Measurements from ENCODE around the gene CPT1B. TPM values are rescaled to one million over a fixed set of nuclear protein-coding genes. Genes with fewer than 3 reads are reported as not detected.

CPT1B gene
- polyA plus RNA-seq, 3 donors, result 9.0 to 9.7 (median 9.1) TPM

DNA sequence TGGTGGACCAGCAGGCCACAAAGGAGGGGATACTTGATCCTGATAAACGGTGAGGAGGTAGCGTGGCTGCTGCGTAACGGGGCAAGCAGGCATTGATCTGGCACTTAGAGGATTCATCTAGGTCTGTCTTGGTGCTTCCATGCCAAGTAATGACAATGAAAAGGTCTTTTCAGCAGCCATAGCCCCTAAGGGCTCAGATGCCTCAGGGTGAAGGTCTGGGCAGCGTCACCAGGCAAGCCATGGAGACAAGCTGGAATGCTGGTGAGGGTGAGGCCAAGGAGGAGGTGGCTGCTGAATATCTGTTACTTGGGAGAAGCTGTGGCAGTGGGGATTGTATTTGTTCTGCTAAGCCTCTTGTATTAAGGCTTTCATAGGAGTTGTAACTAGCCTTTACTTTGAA lies 9.2 kb upstream of the CPT1B start:
- no peak for DNase-seq (ENCODE audit: low read depth in 3 of 3, low spot score in 2 of 3)

DNA sequence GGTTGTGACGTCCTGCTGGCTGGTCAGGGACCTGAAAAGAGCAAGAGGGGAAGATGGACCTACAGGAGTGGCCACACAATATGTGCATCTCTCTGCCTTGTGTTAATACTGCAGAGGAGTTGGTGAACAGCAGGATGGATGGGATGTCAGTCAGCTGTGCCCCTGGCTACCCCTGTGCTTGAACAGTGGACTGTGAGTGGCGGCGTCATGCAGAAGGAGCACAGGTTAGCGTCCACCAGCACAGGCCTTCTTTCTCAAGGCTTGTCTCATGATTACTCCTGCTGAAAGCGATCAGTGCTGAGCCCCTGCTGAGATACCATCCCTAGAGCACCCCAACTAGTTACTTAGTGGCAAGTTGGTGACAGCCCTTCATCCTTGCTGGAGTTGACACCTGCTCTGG lies 8.2 kb upstream of the CPT1B start:
- DNase-seq (ENCODE audit: low read depth in 3 of 3, low spot score in 2 of 3), result no peak

DNA sequence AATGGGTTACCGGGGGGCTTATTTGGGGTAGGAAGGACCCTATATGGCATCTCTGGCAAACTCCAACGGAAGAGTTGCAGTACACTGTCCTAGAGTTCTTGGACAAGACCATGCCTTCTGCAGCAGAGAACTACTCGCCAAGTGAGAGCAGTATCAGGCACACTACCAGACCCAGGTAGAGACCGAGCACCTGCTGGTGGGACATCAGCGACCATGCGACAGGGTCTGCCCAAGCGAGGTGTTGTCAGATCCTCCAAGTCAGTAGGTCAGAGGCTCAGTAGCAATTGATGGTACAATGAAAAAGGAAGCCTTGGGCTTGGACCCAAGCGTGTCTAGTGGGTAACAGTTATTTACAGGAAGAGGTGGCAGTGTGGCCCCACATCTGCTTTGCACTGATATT lies 7.6 kb upstream of the CPT1B start:
- DNase-seq (ENCODE audit: low read depth in 3 of 3, low spot score in 2 of 3), result no peak

DNA sequence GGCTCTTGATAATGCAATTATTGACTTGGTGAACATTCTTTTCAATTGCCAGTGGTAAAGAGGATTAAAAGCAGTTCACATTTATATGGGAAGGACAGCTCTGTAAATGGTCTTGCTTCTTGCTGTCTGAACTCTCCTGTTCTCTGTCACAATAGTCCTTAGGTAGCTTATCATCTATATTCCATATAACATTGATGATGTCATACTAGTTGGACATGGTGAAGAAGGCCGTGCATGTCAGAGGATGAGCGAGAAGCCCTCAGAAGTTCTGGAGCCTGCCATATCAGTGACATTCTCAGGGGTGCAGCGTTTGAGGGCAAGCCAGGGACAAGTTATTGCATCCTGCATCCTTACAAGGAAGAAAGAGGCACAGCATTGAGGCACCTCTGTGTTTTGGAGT lies 7.0 kb upstream of the CPT1B start:
- DNase-seq (ENCODE audit: low read depth in 3 of 3, low spot score in 2 of 3), result no peak

DNA sequence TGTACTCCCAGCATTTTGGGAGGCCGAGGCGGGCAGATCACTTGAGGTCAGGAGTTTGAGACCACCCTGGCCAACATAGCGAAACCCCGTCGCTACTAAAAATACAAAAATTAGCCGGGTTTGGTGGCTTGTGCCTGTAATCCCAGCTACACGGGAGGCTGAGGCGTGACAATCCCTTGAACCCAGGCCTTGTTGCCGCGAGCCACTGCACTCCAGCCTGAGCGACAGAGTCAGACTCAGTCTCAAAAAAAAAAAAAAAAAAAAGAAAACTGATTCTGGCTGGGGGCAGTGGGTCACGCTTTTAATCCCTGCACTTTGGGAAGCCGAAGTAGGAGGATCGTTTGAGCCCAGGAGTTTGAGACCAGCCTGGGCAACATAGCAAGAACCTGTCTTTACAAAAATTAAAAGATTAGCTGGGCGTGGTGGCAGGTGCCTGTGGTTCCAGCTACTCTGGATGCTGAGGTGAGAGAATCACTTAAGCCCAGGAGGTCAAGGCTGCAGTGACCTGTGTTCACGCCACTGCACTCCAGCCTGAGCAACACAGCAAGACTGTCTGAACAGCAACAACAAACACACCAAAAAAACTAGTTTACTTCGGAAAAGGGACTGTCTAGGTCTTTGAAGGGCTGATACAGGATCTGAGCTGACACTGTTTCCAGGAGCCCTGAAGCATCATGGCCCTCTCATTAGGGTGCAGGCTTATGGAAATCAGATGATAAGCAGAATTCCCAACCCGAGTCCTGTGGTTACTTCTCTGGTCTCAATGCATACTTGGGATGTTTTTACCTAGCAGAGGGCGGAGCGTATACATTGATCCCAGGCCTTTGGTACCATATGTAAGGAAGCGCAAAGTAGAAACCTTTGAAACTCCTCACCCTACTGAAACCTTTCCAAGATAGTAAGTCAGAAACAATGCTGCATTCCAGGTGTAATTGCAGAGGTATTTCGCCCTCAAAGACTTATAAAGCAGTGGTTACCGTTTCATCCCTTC lies 6.2 kb upstream of the CPT1B start:
- DNase-seq (ENCODE audit: low read depth in 3 of 3, low spot score in 2 of 3), result no peak

DNA sequence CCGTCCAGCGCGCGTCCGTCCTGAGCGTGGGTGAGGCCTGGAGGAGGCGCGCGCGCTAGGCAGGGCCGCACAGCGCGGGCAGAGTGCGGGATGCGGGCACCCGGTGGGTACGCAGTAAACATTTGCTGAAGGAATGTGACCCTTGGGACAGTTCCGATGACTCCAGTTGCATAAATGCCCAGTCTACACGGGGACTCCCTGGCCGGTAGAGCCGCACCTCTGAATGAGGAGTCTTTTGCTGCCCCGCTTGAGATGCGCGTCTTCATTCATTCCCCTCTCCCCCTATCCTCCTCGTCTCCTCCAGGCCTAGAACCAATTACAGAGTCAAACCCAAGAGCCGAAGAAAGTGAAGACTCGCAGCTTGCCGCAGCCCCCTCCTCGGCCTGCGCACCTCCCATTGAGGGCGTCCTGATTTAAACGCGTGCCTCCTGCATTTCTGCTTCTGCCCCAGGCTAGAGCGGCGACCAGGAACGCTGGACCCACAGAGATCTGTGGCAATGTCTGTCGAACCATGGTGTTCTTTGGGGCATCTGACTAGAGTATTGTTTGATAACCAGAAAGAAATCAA lies 5.2 kb upstream of the CPT1B start:
- no peak for DNase-seq (ENCODE audit: low read depth in 3 of 3, low spot score in 2 of 3)

DNA sequence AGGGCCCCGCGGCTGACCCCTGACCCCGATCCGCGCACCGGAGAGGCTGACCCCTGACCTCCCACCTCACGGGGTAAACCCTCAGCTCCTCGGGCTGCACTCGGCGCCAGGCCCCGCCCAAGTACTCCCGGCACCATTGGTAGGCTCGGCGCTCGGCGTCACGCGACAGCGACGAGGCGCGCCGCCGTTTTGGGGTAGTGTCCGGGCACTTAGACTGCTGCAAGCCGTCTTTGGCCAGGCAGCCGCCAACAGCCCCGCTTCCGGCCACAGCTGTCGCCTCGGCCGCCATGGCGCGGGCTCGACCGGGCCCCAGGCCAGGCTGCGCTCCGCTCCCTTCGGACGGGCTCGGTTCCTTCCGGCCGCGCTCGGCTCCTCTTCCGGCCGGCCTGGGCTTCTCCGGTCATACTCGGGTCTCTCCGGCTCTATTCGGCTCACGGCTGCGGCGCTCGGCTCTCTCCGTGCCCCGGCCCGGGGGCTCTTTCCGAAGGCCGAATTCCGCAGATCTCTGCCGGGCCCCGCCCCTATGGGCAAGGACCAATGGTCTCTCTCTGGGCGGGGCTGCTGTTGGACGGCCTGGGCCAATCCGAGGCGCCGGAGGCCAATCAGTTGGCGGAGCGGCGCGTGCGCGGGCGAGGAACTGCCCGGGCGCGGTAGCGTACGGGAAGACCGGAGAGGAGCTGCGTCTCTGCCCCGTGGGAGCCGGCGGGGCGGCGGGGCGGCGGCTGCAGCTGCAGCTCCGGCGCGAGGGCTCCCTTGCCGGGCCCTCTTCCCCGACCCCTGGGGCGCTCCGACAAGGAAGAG lies 4.5 kb upstream of the CPT1B start, which contains the start of gene CHKB:
Gene CHKB (minus strand): TSS at position 357 of the 801 bp plus-strand sequence. CDS start 68 bp downstream, at position 289.
- peak; percentile 85 to 96 (median 94) for DNase-seq (ENCODE audit: low read depth in 3 of 3, low spot score in 2 of 3)

DNA sequence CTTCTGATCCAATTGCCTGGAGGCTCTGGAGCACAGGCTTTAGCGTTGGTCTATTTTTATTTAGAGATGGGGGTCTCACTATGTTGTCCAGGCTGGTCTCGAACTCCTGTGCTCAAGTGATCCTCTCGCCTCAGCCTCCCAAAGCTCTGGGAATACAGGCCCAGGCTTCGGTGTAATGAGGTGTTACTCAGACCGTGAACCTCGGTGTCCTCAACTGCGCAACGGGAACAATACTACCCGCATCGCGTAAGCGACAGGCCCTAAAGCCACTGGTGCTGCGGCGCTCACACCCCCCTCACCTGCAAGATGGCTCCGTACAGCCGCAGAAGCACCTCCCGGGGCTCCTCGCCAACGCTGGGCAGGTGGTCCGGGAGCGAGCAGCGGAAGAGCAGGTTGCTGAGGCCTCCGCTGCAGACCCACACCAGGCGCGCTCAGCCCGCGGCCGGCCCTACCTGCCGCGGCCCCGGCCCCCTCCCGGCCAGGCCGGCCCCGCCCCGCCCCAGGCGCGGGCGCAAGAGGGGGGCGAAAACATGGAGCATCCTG lies 3.8 kb upstream of the CPT1B start:
- DNase-seq (ENCODE audit: low read depth in 3 of 3, low spot score in 2 of 3), result no peak

DNA sequence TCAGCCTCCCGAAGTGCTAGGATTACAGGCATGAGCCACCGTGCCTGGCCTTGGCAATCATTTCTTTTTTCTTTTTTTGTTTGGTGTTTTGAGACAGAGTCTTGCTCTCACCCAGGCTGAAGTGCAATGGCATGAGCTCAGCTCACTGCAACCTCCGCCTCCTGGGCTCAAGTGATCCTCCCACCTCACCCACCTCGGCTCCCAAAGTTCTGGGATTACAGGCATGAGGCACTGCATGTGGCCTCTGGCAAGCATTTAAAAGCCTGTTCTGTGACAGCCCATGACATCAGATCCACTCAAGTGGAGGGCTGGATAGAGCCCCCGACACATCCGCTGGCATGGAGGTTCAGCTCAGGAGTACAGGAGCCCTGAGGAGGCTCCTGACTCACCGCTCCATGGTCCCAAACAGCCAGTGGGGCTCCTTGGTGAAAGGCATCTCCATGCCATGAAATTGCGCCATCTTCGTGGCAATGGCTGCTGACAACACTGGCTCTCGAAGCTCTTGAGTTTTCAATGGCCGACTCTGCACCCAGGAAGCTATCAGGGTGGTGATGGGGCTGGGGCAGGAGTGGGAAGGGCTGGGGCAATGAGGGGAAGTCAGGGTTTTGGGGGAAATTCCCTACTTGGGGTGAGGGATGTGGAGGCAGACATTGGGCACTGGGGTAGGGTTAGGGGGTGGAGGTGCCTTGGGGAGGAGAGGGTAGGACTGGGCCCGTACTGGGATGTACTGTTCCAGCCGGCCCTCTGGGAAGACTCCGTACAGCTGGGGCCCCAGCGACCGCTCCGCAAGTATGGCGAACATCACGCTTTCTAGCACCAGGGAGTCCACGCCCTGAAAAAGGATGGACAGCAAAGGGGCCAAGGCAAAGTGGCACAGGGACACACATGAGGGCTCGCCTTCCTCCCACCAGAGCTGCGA lies 3.1 kb upstream of the CPT1B start:
- no peak for DNase-seq (ENCODE audit: low read depth in 3 of 3, low spot score in 2 of 3)

DNA sequence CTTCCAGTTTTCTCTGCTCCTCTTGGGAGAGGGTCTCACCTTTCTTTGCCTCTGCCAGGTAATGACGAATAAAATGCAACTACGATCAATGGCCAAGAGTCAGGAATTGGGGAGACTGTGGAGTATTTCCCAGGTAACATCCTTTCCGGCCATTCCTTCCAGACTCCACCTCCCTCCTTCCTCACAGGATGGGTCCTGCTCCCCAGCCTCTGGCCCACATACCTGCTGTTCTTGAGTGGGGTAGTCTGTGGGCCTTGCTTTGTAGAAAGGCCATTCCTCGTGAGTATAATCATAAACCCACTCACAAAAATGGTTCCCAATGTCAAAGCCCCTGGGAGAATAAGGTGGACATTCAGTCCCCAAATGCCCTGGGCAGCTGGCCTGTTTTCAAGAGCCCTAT lies 1.5 kb upstream of the CPT1B start:
- DNase-seq (ENCODE audit: low read depth in 3 of 3, low spot score in 2 of 3), result no peak

DNA sequence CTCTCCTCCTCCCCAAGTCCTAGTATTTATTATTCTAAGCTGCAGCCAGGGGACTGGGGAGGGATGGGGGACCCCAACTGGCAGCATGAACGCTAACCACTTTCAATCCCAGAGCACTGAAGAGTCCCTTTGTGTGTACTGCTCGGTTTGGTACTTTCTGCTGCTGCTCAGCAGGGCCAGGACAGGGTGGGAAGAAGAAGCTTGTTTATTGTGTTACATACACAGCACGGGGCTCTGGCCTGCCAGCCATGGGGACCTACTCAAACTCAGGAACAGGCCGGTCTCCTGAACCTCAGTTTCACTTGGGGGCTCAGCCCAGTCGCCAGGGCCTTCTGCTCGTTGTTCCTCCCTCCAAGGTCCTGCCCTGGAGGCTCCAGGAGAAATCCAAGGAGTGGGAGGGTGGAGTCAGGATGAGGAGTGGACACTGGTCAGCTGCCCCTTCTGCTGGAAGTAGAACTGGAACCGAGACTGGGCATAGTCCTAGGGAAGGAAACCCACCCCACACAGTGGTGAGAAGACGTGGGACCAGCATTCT lies 616 bp upstream of the CPT1B start:
- no peak for DNase-seq (ENCODE audit: low read depth in 3 of 3, low spot score in 2 of 3)

DNA sequence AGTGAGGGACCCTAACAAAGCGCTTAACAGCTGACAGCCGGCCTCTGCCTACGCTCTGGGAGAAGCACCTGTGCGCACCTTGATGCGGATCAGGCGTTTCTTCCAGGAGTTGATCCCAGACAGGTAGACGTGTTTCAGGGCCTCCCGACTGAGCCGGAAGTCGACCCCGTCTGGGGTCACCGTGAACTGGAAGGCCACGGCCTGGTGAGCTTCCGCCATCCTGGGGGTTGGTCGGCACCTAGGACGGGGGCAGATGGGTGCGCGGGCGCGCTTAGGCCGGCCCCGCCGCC lies 585 bp downstream of the CPT1B start:
- no peak for DNase-seq (ENCODE audit: low read depth in 3 of 3, low spot score in 2 of 3)

DNA sequence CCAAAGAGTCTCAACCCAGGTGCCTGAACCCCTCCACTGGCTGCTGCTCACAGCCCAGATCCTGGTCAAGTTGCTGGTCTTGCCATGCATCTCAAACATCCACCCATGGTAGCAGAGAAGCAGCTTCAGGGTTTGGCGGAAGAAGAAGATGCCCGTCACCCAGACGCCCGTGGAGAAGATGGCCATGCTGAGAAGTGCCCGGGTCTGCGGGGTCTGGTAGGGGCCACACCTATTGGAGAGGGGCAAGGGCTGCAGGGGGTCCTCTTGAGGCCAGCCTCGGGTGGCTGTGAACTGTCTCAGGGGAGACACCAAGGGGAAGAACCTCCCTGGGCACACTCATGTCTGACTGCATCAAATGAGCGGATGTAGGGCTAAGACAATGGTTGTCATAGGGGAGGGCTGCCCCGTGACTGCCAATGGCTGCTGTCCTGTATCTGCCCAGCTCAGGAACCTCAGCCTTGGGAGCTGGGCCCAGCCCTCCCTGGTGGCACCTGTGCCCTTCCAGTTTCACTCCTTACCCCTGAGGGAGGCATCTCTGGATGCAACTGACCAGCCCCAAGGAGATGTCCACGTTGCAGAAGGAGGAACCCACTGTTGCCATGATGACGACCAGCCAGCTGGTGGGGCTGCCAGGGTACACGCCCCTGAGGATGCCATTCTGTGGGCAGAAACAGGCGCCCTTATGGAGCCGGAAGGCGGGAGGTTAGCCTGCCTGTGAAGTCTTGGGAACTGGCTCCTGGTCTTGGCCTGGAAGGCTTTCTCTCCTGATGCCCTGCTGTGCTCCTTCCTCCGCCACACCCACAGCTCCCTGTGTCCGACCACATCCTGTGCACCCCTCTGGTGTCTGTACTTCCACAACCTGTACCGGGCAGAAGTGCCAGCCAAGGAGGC lies 1.2 kb downstream of the CPT1B start:
- no peak for DNase-seq (ENCODE audit: low read depth in 3 of 3, low spot score in 2 of 3)

DNA sequence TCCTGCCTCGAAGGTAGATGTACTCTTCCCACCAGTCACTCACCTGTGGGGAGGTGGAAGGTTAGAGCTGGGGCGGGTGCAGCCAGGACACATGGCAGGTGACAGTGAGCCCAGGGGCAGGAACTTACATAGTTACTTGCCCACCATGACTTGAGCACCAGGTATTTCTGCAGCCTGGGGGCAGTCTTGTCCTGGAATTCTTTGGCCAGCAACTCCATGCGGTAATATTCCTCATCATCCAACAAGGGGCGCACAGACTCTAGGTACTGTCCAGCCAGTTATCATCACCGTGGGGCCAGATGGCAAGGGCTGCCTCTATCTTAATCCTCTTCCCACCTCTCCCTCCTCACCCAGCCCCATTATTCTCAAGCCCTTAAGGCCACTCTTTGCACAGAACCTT lies 2.2 kb downstream of the CPT1B start:
- DNase-seq (ENCODE audit: low read depth in 3 of 3, low spot score in 2 of 3), result peak in 1 of 3 donors; percentile 27

DNA sequence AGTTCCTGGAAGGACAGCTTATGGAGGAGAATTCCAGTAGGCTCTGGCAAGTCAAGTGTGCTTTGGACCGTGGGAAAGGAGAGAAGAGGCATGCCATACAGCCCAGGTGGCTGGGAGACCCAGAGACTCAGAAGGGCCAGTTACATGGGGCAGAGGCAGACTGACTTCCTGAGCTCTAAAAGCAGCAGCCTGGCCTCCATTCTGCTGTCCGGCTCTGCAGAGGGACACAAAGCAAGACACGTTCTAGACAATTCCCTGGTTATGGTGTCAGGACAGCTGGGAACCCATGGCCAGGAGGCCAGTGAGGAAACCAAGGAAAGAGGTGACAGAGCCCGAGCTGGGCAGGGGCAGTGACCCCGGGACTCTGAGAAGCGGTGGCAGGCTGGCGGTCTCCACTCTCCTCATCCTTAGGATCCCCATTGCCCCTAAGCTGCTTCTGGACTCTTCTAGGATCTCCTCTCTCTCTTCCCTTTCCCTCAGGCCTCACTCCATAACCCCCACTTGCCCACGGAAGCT lies 2.7 kb downstream of the CPT1B start:
- DNase-seq (ENCODE audit: low read depth in 3 of 3, low spot score in 2 of 3), result no peak

DNA sequence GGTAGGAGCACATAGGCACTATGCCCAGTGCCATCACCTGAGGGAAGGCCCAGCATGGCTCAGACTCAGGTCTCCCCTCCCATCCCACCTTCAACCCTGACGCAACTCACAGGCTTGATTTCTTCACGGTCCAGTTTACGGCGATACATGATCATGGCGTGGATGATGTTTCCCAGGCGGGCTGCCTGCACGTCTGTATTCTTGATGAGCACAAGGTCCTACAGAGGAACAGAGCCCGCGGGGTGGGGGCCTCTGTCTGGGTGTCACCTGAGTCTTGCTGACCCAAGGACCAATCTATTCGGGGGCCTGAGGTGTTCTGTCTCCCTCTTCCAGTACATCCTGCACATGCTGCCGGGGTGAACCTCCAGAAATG lies 3.9 kb downstream of the CPT1B start:
- no peak for DNase-seq (ENCODE audit: low read depth in 3 of 3, low spot score in 2 of 3)

DNA sequence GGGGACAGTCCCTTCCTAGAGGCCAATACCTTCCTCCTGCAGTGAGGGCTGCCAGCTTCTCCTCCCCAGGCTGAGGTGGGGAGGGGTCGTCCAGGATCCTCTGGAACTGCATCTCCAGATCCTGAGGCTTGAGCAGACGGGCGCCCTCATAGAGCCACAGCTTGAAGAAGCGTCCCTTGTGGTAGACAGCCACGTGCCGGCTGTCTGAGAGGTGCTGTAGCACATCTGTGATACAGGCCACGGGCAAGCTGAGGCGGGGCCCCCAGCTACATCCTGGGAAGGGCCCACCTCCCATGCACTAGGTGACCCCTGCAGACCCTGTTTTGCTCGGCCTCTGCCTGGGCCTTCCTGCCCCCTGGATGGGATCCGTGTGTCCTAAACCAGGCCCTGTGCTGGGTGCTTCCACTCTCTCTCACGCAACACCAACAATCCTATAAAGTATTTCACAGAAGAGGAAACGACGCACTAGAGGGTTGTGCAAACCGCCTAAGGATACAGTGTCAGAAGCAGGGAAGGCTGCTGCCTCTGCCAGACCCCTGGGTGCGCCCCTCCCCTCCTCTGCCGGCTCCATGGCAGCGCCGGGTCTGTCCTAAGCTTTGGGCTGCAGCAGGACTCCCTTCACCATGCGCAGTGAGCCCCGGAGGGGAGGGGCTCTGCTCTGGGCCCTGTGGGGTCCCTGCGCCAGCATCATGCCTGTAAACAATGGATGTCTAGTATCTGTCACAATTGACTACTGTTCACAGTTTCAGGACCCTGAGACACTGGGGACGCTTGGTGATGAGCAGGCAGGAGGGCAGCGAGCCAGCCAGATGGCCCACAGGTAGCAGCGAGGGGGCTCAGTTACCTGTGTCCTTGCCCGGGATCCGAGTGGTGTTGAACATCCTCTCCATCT lies 4.5 kb downstream of the CPT1B start:
- no peak for DNase-seq (ENCODE audit: low read depth in 3 of 3, low spot score in 2 of 3)

DNA sequence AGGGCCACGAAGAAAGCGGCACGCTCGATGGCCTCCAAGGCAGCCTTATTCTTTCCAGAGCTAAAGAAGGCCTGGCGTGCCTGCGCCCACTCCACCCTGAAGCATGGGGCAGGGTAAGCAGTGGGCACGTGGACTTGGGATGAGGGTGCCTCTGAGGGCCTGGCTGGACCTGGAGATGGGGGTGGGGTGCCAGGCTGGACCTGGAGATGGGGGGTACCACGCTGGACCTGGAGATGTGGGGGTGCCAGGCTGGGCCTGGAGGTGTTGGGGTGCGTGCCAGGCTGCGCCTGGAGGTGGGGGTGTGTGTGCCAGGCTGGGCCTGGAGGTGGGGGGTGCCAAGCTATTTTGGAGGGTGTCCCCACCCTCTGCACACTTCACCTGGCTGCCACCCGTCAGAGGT lies 5.3 kb downstream of the CPT1B start:
- no peak for DNase-seq (ENCODE audit: low read depth in 3 of 3, low spot score in 2 of 3)
